GM18505 (cell line): Measurements from ENCODE around the gene DDX3X.
"Not testable (repeated sequence)": the region's sequence is repeated elsewhere in the genome, so short reads cannot be mapped to it uniquely, and the experiment has no call there.

ENCODE experiments used
- ATAC-seq: cut with Tn5 transposase; IDR thresholded peaks from one replicate; pipeline ENCODE4 v1.9.1; 2021; ENCODE audit not compliant: unreplicated experiment
- POLR2A ChIP-seq: IDR thresholded peaks from 4 replicates; pipeline ENCODE4 v1.6.1; 2011; ENCODE audit warnings: borderline replicate concordance; ENCODE audit not compliant: insufficient read depth, insufficient read length; ENCODE audit errors: extremely low read depth

The DDX3X gene

DNA sequence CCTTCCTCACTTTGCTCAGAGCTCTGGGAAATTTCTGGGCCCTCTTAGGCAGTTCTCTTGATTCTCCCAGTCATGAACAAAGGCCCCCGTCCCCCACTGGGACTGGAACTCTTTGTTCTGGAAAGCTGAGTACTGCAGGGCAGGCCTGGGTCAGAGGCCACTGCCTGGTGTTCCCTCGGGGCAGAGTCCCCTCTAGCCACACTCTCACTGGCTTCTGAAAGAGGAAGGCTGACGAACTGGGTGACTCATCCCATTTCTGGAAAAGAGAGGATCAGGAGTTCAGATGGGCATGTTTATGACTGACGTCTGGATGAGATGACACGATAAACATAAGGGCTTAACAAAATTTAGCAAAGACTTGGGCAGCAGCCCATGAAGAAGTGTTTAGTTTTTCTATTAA is 47.7 kb downstream of the DDX3X start:
- no peak for ATAC-seq
- no peak for TF ChIP-seq POLR2A

DNA sequence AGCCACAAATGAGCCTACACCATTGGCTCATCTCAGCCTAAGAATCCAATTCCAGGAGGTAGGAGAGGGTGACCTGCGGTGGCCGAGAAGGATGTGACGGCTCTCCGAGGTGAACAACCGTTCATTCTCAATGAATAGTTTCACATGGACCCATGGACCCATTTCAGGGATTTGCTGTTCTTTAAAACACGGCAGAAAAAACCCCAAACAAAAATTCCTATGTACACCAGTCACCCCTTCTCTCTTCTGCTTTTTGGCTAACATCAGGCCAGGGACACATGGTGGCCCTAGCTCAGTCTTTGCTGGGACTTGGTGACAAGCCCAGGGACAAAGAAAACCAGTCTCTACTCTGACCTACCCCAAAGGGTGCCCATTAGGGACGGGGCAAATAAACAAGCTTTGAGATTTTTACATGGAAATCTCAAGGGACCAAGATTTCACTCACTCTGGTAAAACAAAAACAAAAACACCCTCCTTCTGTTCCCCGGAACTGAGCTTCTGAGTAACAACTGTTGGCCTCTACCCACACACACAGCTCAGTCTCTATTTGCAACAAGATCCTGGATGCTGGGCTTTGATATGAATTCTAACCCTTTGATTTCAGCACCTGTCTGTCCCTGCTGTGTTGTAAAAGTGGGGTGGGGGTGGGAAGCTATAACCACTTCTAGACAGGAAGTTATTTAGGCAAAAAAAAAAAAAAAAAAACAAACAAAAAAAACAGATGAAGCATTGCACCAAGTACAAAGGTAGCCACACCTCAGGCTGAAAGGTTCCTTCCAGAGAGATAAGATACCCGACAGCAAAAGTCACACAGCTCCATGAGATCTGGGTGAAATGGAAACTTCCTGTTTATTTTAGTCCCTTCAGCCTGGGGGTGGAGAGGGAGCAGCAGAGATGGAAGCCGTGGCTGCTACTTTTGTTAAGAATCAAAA is 49.0 kb downstream of the DDX3X start:
- ATAC-seq = no peak
- TF ChIP-seq POLR2A = no peak

DNA sequence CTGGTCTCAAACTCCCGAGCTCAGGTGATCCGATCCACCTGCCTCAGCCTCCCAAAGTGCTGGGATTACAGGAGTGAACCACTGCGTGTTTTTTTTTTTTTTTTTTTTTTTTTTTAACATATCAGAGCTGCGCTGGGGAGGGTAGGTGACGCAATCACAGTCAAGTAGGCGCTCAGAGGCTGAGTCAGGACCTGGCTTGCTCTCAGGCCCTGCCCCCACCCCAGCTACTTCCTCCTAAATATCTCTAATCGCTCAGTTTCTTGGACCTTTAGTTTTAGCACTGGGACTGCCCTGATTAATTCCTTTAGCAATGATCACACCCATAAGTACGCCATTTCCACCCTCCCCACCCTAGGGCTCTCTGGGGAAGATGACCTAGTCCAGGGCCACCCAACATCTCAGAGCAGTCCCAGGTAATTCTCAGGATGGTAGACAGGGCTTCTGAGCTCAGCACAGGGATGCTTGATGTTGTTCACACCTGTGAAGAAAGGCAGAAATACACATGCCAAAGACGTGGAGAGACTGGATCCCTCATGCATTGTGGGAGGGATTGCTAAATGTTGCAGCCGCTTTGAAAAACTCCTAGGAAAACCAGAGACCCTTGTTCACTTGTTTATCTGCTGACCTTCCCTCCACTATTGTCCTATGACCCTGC is 50.2 kb downstream of the DDX3X start:
- no peak for ATAC-seq
- TF ChIP-seq POLR2A = no peak

DNA sequence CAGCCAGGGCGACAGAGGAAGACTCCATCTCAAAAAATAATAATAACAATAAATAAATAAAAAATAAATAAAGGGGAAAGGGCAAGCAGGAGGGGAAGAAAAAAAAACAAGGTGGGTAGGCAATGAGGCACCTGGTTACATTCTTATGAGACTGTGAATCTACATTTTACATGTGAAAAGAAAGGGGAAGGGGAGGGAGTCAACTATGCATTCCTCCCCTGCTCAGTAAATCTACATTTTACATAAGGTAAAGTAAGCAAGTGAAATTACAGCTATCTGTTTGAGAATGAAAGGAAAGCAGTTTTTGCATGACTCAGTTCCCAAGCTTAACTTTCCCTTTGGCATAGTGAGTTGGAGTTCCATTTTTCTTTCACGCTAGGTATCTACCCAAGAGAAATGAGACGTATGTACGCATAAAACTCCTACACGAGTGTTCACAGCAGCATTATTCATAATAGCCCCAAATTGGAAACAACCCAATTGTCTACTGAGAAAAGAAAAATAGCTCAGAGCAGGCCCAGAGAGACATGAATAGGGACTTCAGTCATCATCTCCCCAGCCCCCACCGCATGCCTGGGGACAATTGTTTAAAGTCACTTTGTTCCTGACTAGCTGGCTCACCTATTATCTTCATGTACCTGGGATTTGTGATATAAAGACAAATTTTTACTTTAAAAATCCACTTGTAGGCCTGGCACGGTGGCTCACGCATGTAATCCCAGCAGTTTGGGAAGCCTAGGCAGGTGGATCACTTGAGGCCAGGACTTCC is 52.4 kb downstream of the DDX3X start:
- TF ChIP-seq POLR2A = no peak
- no peak for ATAC-seq

DNA sequence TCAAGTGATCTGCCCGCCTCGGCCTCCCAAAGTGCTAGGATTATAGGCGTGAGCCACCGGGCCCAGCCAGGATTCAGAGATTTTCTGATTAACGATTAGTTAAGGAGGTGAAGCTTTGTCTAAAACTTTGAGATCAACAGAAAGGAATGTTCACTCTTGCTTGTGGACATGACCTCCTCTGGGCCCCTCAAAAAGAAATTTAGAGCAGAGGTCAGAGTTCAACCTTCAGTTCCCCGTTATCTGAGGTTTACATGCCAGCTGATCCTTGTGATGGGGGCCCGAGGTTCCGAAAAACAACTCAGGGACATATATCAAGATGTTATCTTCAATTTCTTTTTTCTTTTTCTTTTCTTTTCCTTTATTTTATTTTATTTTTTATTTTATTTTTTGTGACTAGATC is 54.6 kb downstream of the DDX3X start:
- ATAC-seq = no peak
- no peak for TF ChIP-seq POLR2A

DNA sequence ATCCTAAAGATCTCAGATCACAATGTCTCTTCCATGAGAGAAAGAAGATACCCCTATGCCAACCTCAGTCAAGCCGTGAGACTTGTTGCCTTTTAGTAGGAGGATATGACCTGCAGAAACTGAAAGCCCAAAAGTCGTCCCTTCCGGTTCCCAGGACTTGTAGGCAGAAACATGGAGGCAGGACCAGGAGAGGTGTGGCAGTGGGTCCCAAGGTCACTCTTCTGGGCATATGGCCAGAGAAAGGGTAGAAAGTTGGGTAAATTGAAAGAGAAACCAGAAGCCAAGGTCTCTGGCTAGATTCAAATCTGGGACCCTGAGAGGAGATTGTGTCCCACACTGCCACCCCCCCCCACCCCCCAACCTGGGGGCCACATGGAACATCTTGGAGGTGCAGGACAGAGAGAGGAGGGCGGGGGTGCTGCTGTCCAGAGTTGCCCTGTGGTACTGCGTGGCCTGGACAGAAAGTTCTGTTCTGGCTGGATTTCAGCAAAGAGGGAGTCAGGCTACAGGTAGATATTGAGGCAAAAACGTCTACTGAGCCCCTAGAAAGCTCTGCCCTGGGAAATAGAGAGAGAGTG is 55.4 kb downstream of the DDX3X start:
- TF ChIP-seq POLR2A = no peak
- ATAC-seq = no peak

DNA sequence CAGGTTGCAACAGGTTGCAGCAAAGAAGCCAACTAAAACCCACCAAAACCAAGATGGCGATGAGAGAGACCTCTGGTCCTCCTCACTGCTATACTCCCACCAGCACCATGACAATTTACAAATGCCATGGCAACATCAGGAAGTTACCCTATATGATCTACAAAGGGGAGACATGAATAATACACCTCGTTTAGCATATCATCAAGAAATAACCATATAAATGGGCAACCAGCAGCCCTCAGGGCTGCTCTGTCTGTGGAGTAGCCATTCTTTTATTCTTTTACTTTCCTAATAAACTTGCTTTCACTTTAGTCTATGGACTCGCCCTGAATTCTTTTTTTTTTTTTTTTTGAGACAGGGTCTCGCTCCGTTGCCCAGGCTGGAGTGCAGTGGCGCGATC is 56.6 kb downstream of the DDX3X start:
- not testable (repeated sequence) for ATAC-seq

DNA sequence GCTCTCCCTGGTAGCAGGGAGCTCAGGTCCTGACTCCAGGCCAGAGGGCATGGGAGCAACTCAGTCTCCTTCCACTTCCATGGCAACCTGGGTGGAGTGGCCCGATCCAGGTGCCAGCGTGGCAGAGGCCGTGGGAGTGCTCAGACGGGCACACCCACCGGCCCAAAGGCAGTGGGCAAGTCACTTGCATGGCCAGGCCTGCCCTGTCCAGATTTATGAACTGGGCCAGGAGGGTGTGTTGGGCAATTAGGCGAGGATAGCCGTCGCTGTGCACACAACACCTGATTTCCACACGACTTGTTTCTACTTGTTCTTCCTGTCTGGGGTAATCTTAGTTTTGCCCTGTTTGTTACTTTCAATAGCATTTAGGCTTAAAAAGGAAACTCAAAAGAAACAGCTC is 57.6 kb downstream of the DDX3X start:
- ATAC-seq = no peak
- no peak for TF ChIP-seq POLR2A

DNA sequence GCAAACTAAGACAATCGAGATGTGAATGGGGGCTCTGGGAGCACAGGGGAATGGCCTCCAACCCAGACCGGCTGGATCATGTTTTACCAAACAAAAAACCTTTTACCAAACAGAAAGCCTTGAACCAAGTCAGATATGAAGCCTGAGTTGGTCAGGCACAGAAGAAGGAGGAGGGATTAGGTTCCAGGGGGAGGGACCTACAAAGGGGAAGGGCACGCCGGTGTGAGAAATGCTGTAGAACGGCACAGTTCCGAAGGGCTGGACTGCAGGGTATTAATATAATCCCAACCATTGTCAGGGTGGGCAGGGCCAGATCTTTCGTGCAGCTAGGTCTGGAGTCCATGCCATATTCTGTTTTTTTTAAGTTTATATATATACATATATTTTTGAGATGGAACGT is 60.3 kb downstream of the DDX3X start:
- no peak for ATAC-seq
- TF ChIP-seq POLR2A = no peak

DNA sequence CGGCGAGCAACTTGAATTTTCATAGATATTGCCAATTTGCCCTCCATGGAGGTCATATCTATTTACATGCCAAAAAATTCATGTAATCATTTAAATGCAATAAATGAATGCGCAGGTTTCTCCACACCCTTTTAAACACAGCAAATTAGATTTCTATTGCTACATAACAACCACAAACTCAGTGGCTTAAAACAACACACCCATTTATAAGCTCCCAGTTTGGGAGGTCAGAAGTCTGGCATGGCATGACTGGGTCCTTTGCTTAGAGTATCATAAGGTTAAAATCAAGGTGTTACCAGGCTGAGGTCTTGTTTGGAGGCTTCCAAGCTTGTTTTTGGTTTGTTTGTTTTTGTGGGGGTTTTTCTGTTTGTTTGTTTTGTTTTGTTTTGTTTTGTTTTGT is 63.3 kb downstream of the DDX3X start:
- no peak for TF ChIP-seq POLR2A
- ATAC-seq = no peak

DNA sequence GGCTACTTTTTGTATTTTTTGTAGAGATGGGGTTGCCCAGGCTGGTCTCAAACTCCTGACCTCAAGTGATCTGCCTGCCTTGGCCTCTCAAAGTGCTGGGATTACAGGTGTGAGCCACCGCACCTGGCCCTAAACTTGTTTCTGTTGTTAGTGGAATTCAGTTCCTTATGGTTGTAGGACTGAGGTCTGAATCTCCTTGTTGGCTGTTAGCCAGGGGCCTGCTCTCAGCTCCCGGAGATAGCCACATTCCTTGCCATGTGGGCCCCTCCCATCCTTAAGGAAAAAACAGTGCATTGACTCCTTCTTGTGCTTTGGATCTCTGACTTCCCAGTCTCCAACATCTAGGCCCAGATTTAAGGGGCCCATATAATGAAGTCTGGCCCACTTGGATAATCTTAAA is 63.8 kb downstream of the DDX3X start:
- no peak for TF ChIP-seq POLR2A
- no peak for ATAC-seq

DNA sequence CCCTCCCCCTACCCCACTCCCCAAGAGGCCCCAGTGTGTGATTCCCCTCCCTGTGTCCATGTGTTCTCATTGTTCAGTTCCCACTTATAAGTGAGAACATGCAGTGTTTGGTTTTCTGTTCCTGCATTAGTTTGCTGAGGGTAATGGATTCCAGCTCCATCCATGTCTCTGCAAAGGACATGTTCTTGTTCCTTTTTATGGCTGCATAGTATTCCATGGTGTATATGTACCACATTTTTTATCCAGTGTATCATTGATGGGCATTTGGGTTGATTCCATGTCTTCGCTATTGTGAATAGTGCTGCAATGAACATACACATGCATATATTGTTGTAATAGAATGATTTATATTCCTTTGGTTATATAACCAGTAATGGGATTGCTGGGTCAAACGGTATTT is 68.6 kb downstream of the DDX3X start:
- ATAC-seq = not testable (repeated sequence)

DNA sequence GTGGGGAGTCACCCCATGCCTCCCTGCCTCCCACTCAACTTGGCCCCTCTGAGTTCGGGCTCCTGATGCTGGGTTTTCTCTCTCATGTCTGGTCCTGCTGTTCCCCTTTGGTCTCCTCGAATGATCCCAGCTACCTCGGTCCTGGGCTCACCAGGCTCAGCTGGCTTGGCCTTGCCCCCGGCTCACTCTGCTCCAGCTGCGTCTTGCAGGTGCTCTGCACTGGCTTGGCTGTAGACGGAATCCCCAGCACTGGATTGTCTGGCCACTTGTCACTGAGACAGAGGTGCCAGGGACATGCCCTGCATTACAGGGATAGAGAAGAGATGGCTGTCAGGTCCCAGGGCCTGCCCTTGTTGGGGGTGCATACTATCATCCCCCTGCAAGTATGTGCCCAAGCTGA is 71.6 kb downstream of the DDX3X start:
- TF ChIP-seq POLR2A = no peak
- no peak for ATAC-seq

DNA sequence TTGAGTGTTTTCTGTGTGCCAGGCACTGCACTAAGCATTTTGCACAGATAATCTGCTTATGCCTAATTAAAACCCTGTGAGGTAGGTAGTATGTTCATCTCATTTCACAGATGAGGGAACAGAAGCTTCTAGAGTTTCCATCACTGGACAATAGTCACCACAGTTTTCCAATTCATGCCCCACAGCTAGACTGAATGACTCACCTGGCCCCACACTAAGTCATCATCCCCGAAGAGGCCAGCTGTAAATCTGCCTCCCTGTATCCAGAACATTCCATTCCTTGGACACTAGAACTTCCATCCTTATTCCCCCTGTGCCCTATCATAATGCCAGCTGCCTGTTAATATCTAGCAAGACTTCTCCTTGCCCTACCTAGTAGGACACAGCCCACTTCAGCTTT is 72.2 kb downstream of the DDX3X start:
- no peak for TF ChIP-seq POLR2A
- ATAC-seq = no peak

DNA sequence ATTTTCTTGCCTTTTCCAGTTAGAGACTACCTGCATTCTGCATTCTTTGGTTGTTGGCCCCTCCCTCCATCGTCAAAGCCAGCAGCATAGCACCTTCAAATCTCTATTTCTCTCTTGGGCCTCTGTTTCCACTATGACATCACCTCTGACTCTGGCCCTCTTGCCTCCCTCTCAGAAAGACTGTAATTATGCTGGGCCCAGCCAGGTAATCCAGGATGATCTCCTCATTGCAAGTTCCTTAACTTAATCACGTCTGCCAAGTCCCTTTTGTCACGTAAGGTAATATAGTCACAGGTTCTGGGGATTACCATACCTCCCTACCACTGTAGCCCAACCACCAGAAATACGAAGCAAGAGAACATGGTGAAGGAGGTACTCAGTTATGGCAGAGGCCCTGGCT is 73.9 kb downstream of the DDX3X start:
- no peak for ATAC-seq

More for the DNA sequence above, 73.9 kb downstream of the DDX3X start:
- TF ChIP-seq POLR2A = no peak
